K562 (cell line): ENCODE data around the gene JADE2.

Experiments
- BDP1 ChIP-seq: IDR thresholded peaks from 3 replicates; pipeline ENCODE4 v1.6.1; 2011; ENCODE audit not compliant: insufficient read length, insufficient read depth
- CHCHD3 ChIP-seq: fragments of 250-450 bp; sonication (Bioruptor Pico); IDR thresholded peaks from 2 replicates; pipeline ENCODE4 v2.1.2; 2022; ENCODE audit warnings: mild to moderate bottlenecking
- CTCF ChIP-seq, 3 experiments: IDR thresholded peaks in 2 of 3; conservative IDR thresholded peaks in 1 of 3; 2 replicates each; pipeline ENCODE4 v1.5.1; 2011 to 2012; ENCODE audit warnings: low read length in 3 of 3, mild to moderate bottlenecking in 3 of 3, control low read depth in 2 of 3, improper control_type of control experiment in 1 of 3, inconsistent platforms in 1 of 3, low read depth in 1 of 3, mixed read lengths in 1 of 3, moderate library complexity in 1 of 3; ENCODE audit not compliant: insufficient read depth in 2 of 3
- GABPA ChIP-seq: fragments of 200-800 bp; sonication (Bioruptor generic); conservative IDR thresholded peaks from 2 replicates; pipeline ENCODE4 v1.6.1; 2016; ENCODE audit warnings: low read depth, missing genetic modification characterization, missing compliant biosample characterization
- JUN ChIP-seq, 2 experiments: sonication (generic) in 1 of 2; formaldehyde crosslinking in 1 of 2; IDR thresholded peaks; 2 replicates each; pipeline versions ENCODE4 v1.6.1 to v1.8.0; 2012 to 2022; ENCODE audit warnings: borderline replicate concordance in 2 of 2, mild to moderate bottlenecking in 2 of 2, improper control_type of control experiment in 1 of 2, low read depth in 1 of 2, low read length in 1 of 2, missing genetic modification reagents in 1 of 2
- RBFOX2 ChIP-seq: fragments of 200-400 bp; formaldehyde crosslinking; IDR thresholded peaks from 2 replicates; pipeline ENCODE4 v1.6.1; 2017; ENCODE audit warnings: low read depth, mild to moderate bottlenecking, low read length, moderate library complexity
- TCF7L2 ChIP-seq: fragments of 150-350 bp; IDR thresholded peaks from 2 replicates; pipeline ENCODE4 v1.6.1; 2016; ENCODE audit warnings: low read depth, mild to moderate bottlenecking, low read length, moderate library complexity
- UBTF ChIP-seq, 2 experiments: IDR thresholded peaks; 2 replicates each; pipeline ENCODE4 v1.6.1; 2012; ENCODE audit warnings: improper control_type of control experiment in 2 of 2, low read depth in 2 of 2, low read length in 2 of 2, borderline replicate concordance in 1 of 2
- ZBTB12 ChIP-seq: fragments of 250-450 bp; sonication (Bioruptor Pico); IDR thresholded peaks from 2 replicates; pipeline ENCODE4 v1.4.0; 2020
- ZBTB17 ChIP-seq: fragments of 450-650 bp; formaldehyde crosslinking; IDR thresholded peaks from 2 replicates; pipeline ENCODE4 v1.4.0; 2020; ENCODE audit warnings: mild to moderate bottlenecking
- ZNF184 ChIP-seq: sonication (generic); formaldehyde crosslinking; IDR thresholded peaks from 2 replicates; pipeline ENCODE4 v1.5.0; 2020; ENCODE audit warnings: missing genetic modification reagents

DNA sequence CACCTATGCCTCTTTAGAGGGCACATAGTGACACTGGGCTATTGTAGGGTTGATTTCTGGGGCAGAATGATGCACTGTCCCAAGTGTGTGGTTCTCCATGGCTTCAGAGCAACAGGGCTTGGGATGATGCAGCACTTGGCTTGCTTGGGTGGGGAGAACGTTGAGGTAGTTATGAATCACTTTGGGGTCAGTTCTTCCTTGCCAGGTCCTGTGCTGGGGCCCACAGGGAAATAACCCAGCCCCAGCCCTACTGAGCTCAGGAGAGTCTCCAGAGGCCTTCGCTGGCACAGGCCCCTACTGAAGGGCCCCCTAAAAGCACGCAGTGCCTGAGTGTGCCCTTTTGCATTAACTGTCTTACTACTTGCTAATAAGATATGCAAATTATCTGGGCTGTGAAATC is 24.2 kb downstream of the JADE2 start:
- no peak for TF ChIP-seq CTCF (IDR thresholded peaks at IDR 0.05 in 2 of 3, conservative IDR thresholded peaks at IDR 0.05 in 1 of 3; ENCODE audit: insufficient read depth in 2 of 3, low read depth in 1 of 3, low read length in 3 of 3)
- TF ChIP-seq RBFOX2, result no peak
- TF ChIP-seq JUN (IDR thresholded peaks at IDR 0.05; ENCODE audit: borderline replicate concordance, low read depth, low read length), result no peak
- TF ChIP-seq JUN (CRISPR knock-in tag; IDR thresholded peaks at IDR 0.05; ENCODE audit: borderline replicate concordance), result no peak
- TF ChIP-seq TCF7L2, result no peak
- TF ChIP-seq ZBTB12 (CRISPR knock-in tag), result no peak
- no peak for TF ChIP-seq BDP1
- TF ChIP-seq GABPA, result no peak
- TF ChIP-seq CHCHD3 (CRISPR knock-in tag), result no peak
- TF ChIP-seq ZBTB17, result no peak
- TF ChIP-seq ZNF184 (CRISPR knock-in tag), result no peak
- TF ChIP-seq UBTF (IDR thresholded peaks at IDR 0.05; ENCODE audit: borderline replicate concordance in 1 of 2, low read depth in 2 of 2, low read length in 2 of 2), result no peak
